CD4-positive, CD25-positive, alpha-beta regulatory T cell (primary cell): ENCODE data around the gene RPS2. TPM values are rescaled to one million over a fixed set of nuclear protein-coding genes. Genes with fewer than 3 reads are reported as not detected.
"Not testable (repeated sequence)": the region's sequence is repeated elsewhere in the genome, so short reads cannot be mapped to it uniquely, and the experiment has no call there.

ENCODE experiments used
- ATAC-seq, 2 donors: fragments of 150-1000 bp; cut with Tn5 transposase; one replicate each; pipeline ENCODE4 v1.10.0; 2021; ENCODE audit warnings: low read depth in 2 of 2, moderate number of reproducible peaks in 2 of 2, moderate library complexity in 1 of 2
- DNase-seq, 3 donors: peaks; one replicate each; pipeline versions ENCODE4 v3.0.0 to v3.0.0-alpha.2; 2012 to 2022; ENCODE audit warnings: mixed read lengths in 1 of 3
- H3K27ac ChIP-seq: one replicate; pipeline ENCODE4 v1.7.0; 2013; ENCODE audit warnings: mild to moderate bottlenecking, low read length; ENCODE audit not compliant: insufficient read depth, poor library complexity, severe bottlenecking
- H3K27me3 ChIP-seq: one replicate; pipeline ENCODE4 v1.7.0; 2013; ENCODE audit warnings: low read length; ENCODE audit not compliant: control insufficient read depth, insufficient read depth
- H3K36me3 ChIP-seq: one replicate; pipeline ENCODE4 v1.7.0; 2013; ENCODE audit warnings: mild to moderate bottlenecking, low read length, moderate library complexity; ENCODE audit not compliant: control insufficient read depth, insufficient read depth
- H3K4me1 ChIP-seq: 2 replicates; pipeline ENCODE4 v1.7.0; 2013; ENCODE audit warnings: mild to moderate bottlenecking, low read length; ENCODE audit not compliant: insufficient read depth, control insufficient read depth, poor library complexity, severe bottlenecking
- H3K4me3 ChIP-seq: one replicate; pipeline ENCODE4 v1.7.0; 2013; ENCODE audit warnings: low read depth, mild to moderate bottlenecking, low read length, moderate library complexity
- H3K9me3 ChIP-seq, 2 experiments: 1 replicate in 1 of 2; 2 replicates in 1 of 2; pipeline ENCODE4 v1.7.0; 2013; ENCODE audit warnings: low read length in 2 of 2, mild to moderate bottlenecking in 1 of 2, moderate library complexity in 1 of 2; ENCODE audit not compliant: control insufficient read depth in 2 of 2
- H3K27ac Mint-ChIP-seq, 3 donors: one replicate each; pipeline ENCODE4 v1.8.0; 2020 to 2022; ENCODE audit warnings: mild to moderate bottlenecking in 3 of 3, mixed read lengths in 3 of 3, moderate library complexity in 2 of 3
- H3K27me3 Mint-ChIP-seq: one replicate; pipeline ENCODE4 v1.8.0; 2022; ENCODE audit warnings: mild to moderate bottlenecking, mixed read lengths
- H3K36me3 Mint-ChIP-seq: one replicate; pipeline ENCODE4 v1.8.0; 2020; ENCODE audit warnings: mixed read lengths
- H3K4me1 Mint-ChIP-seq, 4 donors: one replicate each; pipeline ENCODE4 v1.8.0; 2020 to 2022; ENCODE audit warnings: mixed read lengths in 4 of 4, mild to moderate bottlenecking in 1 of 4
- H3K4me3 Mint-ChIP-seq, 4 donors: one replicate each; pipeline ENCODE4 v1.8.0; 2020 to 2022; ENCODE audit warnings: mild to moderate bottlenecking in 4 of 4, mixed read lengths in 4 of 4, moderate library complexity in 3 of 4
- H3K9me3 Mint-ChIP-seq, 7 donors: one replicate each; pipeline ENCODE4 v1.8.0; 2020 to 2022; ENCODE audit warnings: mixed read lengths in 7 of 7, mild to moderate bottlenecking in 3 of 7, moderate library complexity in 2 of 7
- polyA plus RNA-seq, 4 donors: library from polyadenylated mRNA; unstranded; fragments of 300-500 nt; fragmentation: Illumina TruSeq; gene quantifications; one replicate each; pipeline ENCODE4 v1.2.3, GENCODE V29; 2021
- total RNA-seq: library from RNA; stranded (reverse); gene quantifications from one replicate; pipeline ENCODE4 v1.2.3, GENCODE V29; 2022

The RPS2 gene
- total RNA-seq (2,223 TPM), polyA plus RNA-seq (1,000 to 10,000 TPM; 4,615 to 6,441 (median 5,598) TPM)

DNA sequence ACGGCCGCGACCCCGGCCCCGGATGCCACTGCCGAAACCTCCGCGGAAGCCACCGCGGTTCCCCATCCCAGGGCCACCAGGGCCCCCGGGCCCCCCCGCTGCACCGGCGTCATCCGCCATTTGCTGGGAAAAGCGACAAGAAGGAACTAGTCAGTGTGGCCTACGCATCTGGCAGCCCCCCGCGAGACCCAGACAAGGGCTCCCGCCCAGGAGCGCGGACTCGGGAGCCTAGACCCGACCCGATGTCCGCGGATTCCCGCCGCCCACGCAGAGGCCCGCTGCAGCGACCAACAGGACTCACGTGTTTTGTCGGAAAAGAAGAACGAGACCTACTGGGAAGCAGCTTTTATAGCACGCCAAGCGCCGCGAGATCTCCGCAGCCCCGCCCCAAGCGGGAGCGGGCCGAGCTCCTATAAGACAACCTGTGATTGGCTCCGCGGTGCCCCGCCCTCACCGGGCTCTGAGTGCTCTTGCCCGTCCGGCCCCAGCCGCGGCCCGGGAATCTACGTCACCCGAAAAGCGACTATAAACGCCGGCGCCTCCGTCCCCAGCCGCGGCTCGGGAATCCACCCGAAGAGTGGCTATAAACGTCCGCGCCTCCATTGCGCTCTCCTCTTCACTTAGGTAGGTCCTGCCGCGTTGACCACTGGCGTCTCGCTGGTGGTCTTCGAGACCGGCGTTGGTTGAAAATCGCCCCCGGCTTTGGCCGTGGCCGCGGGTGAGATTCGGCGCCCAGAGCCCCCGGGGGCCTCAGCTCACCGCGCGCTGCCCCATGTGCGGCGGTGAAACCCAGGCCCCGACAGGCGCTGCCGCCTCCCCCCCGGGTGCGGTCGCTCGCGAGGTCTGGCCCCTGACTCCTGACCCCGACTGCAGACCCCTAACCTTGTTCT lies at the start of gene RPS2:
Gene RPS2, minus strand, starts transcription at position 321 of the 890 bp plus-strand sequence. Its CDS starts 201 bp downstream, at position 120.
- ATAC-seq, result peak; percentile 93 to 95
- H3K9me3 ChIP-seq, result no peaks in the 10 kb centered on the region
- H3K27ac ChIP-seq, result peak within 1 kb of the TSS; percentile 98
- no peaks in the 10 kb centered on the region for H3K27me3 ChIP-seq
- peaks cover 11 to 50% (median 32%) of the 10 kb centered on the region in 4 donors for H3K4me1 Mint-ChIP-seq
- peaks cover 18% of the 10 kb centered on the region for H3K36me3 Mint-ChIP-seq
- H3K4me3 Mint-ChIP-seq, result peak within 1 kb of the TSS; percentile 94 to 97 (median 96)
- H3K27ac Mint-ChIP-seq, result peak within 1 kb of the TSS; percentile 97 to 98 (median 97)
- peaks cover 0 to 4% (median 0%) of the 10 kb centered on the region in 7 donors for H3K9me3 Mint-ChIP-seq
- H3K4me1 ChIP-seq, result peaks cover 46% of the 10 kb centered on the region
- H3K4me3 ChIP-seq, result peak within 1 kb of the TSS; percentile 74
- H3K36me3 ChIP-seq, result peaks cover 16% of the 10 kb centered on the region
- peak; percentile 98 to 99 (median 99) for DNase-seq
- peaks cover 6% of the 10 kb centered on the region for H3K27me3 Mint-ChIP-seq

- H3K4me1 Mint-ChIP-seq, result peaks cover 0 to 12% (median 6%) of the 10 kb centered on the region in 4 donors
- no peaks in the 10 kb centered on the region for H3K9me3 Mint-ChIP-seq
- no peak for DNase-seq
- Histone ChIP-seq H3K36me3 (no peaks in the 10 kb centered on the region), H3K4me3 (no peak overlapping the region), H3K4me1 (peaks cover 15% of the 10 kb centered on the region), H3K27me3 (no peaks in the 10 kb centered on the region), H3K9me3 (no peaks in the 10 kb centered on the region), H3K27ac (no peak overlapping the region)
- peak overlapping the region in 1 of 3 donors; percentile 26 for H3K27ac Mint-ChIP-seq
- H3K27me3 Mint-ChIP-seq, result no peaks in the 10 kb centered on the region
- H3K4me3 Mint-ChIP-seq, result peak overlapping the region in 1 of 4 donors; percentile 54
- ATAC-seq, result no peak
- H3K36me3 Mint-ChIP-seq, result no peaks in the 10 kb centered on the region
Observed at GRCh38 chr16:2013527-2013926, 48.9 kb upstream of the RPS2 start.

DNA sequence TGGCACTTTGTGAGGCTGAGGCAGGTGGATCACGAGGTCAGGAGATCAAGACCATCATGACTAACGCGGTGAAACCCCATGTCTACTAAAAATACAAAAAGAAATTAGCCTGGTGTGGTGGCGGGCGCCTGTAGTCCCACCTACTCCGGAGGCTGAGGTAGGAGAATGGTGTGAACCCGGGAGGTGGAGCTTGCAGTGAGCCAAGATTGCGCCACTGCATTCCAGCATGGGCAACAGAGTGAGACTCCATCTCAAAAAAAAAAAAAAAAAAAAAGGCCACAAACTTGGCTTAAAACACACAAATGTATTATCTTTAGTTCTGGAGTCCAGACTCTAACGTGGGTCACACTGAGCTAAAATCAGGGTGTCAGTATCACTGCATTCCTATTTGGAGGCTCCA lies 47.1 kb upstream of the RPS2 start:
- peaks cover 0 to 29% (median 15%) of the 10 kb centered on the region in 4 donors for H3K4me1 Mint-ChIP-seq
- peak overlapping the region in 2 of 4 donors; percentile 39 to 93 for H3K4me3 Mint-ChIP-seq
- not testable (repeated sequence) for H3K36me3 Mint-ChIP-seq, H3K9me3 ChIP-seq, H3K27me3 Mint-ChIP-seq, H3K9me3 Mint-ChIP-seq, H3K27ac ChIP-seq, ATAC-seq, H3K36me3 ChIP-seq, H3K4me3 ChIP-seq, H3K27me3 ChIP-seq, DNase-seq
- H3K4me1 ChIP-seq, result peaks cover 33% of the 10 kb centered on the region
- H3K27ac Mint-ChIP-seq, result peak overlapping the region in 2 of 3 donors; percentile 5 to 25

DNA sequence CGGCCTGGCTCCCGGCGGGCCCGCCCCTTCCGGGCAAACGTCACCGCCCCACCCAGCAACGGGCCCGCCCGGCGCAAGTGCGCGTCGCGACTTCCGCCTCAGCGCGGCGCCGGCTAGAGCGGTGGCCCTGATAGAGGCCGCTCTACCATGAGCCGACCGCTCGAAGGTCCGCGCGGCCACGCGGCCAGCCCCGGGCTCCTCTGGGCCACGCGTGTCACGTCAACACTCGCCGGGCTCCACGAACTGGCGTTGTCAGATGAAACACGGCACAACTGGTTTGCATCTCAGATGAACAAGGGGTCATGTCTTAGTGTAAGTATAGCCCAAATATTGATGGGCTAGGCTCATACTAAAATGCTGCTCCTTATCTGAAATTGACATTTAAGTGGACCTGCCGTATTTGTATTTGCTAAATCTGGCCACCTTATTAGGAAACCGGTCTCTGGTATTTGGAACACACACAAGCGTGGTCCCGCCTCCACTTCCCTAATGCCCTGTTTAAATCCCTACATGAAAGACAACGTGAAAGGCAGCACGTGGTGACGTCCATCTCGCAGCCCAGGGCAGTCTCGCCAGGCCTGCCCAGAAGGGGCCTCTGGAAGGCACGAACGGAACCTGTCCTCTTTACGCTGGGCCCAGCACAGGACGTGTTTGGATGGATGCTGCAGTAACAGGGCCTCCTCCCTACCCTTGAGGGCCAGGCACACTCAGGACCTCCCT lies 45.3 kb upstream of the RPS2 start, which contains the start of gene ZNF598:
Gene ZNF598, minus strand, starts transcription at position 31 of the 720 bp plus-strand sequence.
- H3K27ac Mint-ChIP-seq, result peak within 1 kb of the TSS; percentile 91 to 98 (median 97)
- Histone ChIP-seq H3K36me3 (no peaks in the 10 kb centered on the region), H3K4me3 (peak within 1 kb of the TSS; percentile 93), H3K27ac (peak within 1 kb of the TSS; percentile 89), H3K9me3 (no peaks in the 10 kb centered on the region), H3K4me1 (peaks cover 36% of the 10 kb centered on the region), H3K27me3 (no peaks in the 10 kb centered on the region)
- H3K36me3 Mint-ChIP-seq, result no peaks in the 10 kb centered on the region
- DNase-seq (peak; percentile 74 to 89 (median 81)), ATAC-seq (peak; percentile 97 to 98)
- H3K4me1 Mint-ChIP-seq, result peaks cover 0 to 41% (median 21%) of the 10 kb centered on the region in 4 donors
- H3K4me3 Mint-ChIP-seq, result peak within 1 kb of the TSS; percentile 92 to 97 (median 94)
- no peaks in the 10 kb centered on the region for H3K9me3 Mint-ChIP-seq
- H3K27me3 Mint-ChIP-seq, result no peaks in the 10 kb centered on the region

DNA sequence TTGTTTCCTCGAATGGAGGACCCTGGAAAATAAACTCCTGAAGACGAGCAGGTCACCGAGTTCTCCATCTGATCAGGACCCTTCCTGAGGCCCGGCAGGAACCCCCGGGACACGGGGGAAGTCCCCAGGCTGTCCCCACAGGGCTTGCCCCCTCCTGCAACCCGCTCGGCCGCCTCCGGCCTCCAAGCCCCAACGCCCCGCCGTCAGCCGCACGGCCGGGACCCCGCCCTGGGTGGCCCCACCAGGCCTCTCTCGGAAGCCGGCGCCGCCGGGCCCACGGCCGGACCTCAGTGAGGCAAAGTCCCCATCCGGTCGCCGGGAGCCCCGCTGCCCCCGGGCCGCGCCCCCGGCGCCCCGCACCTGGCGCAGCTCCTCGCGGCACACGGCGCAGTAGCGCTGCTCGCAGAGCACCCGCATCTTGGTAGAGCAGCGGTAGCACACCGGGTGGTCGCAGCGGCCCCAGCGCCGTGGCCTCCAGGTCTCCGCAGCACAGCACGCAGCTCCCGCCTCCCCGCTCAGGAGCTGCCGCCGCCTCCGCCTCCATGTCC lies 44.6 kb upstream of the RPS2 start:
- Histone ChIP-seq H3K36me3 (no peaks in the 10 kb centered on the region), H3K27ac (peak overlapping the region; percentile 89), H3K9me3 (no peaks in the 10 kb centered on the region), H3K27me3 (no peaks in the 10 kb centered on the region), H3K4me1 (peaks cover 39% of the 10 kb centered on the region), H3K4me3 (peak overlapping the region; percentile 71)
- ATAC-seq, result peak; percentile 38 to 40
- H3K27ac Mint-ChIP-seq, result peak overlapping the region; percentile 38 to 78 (median 72)
- H3K36me3 Mint-ChIP-seq, result no peaks in the 10 kb centered on the region
- H3K4me3 Mint-ChIP-seq, result peak overlapping the region; percentile 72 to 97 (median 83)
- H3K27me3 Mint-ChIP-seq, result no peaks in the 10 kb centered on the region
- H3K4me1 Mint-ChIP-seq, result peaks cover 0 to 47% (median 21%) of the 10 kb centered on the region in 4 donors
- DNase-seq, result peak in 1 of 3 donors; percentile 26
- no peaks in the 10 kb centered on the region for H3K9me3 Mint-ChIP-seq

DNA sequence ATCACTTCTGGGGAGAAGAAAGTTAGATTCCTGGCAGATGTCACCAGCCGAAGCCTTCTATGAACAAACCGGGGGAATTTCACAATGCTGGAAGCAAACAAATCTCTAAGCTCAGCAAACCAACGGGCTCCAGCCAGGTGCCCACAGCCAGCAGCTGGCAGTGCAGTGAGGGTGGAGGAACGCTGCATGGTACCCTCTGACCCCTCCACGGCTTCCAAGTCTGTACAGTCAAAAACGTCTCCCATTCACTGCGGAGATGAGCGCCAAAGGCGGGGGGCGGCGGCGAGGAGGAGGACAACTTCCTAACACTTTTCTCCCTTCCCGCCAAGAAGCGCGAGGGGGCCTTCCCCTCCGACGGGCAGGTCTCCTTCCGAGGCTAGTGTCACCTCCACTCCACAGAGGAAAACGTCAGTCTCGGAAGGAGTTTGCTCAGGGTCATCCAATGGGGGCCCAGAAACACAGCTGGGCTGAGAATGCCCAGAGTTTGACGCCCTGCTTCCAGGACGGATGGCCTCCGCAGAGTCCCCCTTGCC lies 44.1 kb upstream of the RPS2 start:
- Histone ChIP-seq H3K4me1 (peaks cover 45% of the 10 kb centered on the region), H3K4me3 (peak overlapping the region; percentile 71), H3K27ac (peak overlapping the region; percentile 89), H3K27me3 (no peaks in the 10 kb centered on the region), H3K36me3 (no peaks in the 10 kb centered on the region), H3K9me3 (no peaks in the 10 kb centered on the region)
- no peaks in the 10 kb centered on the region for H3K9me3 Mint-ChIP-seq
- H3K27ac Mint-ChIP-seq, result peak overlapping the region; percentile 38 to 78 (median 72)
- H3K36me3 Mint-ChIP-seq, result no peaks in the 10 kb centered on the region
- H3K4me3 Mint-ChIP-seq, result peak overlapping the region; percentile 72 to 97 (median 83)
- ATAC-seq, result no peak
- H3K27me3 Mint-ChIP-seq, result no peaks in the 10 kb centered on the region
- peaks cover 0 to 48% (median 21%) of the 10 kb centered on the region in 4 donors for H3K4me1 Mint-ChIP-seq
- peak in 1 of 3 donors; percentile 37 for DNase-seq

GRCh38 chr16:2008009-2008526 lies 43.4 kb upstream of the RPS2 start:
- Histone ChIP-seq H3K4me3 (peak overlapping the region; percentile 71), H3K9me3 (no peaks in the 10 kb centered on the region), H3K27ac (peak overlapping the region; percentile 89), H3K36me3 (no peaks in the 10 kb centered on the region), H3K27me3 (no peaks in the 10 kb centered on the region), H3K4me1 (peaks cover 46% of the 10 kb centered on the region)
- Mint-ChIP-seq H3K9me3 (no peaks in the 10 kb centered on the region), H3K27me3 (no peaks in the 10 kb centered on the region), H3K4me3 (peak overlapping the region; percentile 72 to 97 (median 83)), H3K4me1 (peaks cover 0 to 48% (median 21%) of the 10 kb centered on the region in 4 donors), H3K36me3 (no peaks in the 10 kb centered on the region), H3K27ac (peak overlapping the region in 2 of 3 donors; percentile 72 to 78)
- ATAC-seq, result no peak
- peak in 1 of 3 donors; percentile 33 for DNase-seq
